Globus pallidus (tissue), 1 donor: ENCODE measurements around the gene GGT6.

ENCODE experiments used
- DNase-seq: peaks from one replicate; pipeline ENCODE4 v3.0.0-alpha.2; 2015; ENCODE audit warnings: low spot score

GGT6 gene

GRCh38 chr17:4576161-4576558 is 15.8 kb upstream of the GGT6 start:
- DNase-seq, result no peak

- DNase-seq, result no peak
Measured at GRCh38 chr17:4574448-4575045, 14.2 kb upstream of the GGT6 start.

GRCh38 chr17:4573669-4574068 is 13.3 kb upstream of the GGT6 start:
- no peak for DNase-seq

- DNase-seq, result no peak
Measured at GRCh38 chr17:4573115-4573514, 12.7 kb upstream of the GGT6 start.

- DNase-seq, result no peak
Measured at GRCh38 chr17:4572131-4572530, 11.8 kb upstream of the GGT6 start.

- DNase-seq, result no peak
Measured at GRCh38 chr17:4569591-4569990, 9.2 kb upstream of the GGT6 start.

GRCh38 chr17:4566785-4567184 is 6.4 kb upstream of the GGT6 start:
- DNase-seq, result peak; percentile 57

GRCh38 chr17:4565209-4566141 is 5.1 kb upstream of the GGT6 start:
- DNase-seq, result peak; percentile 79

- no peak for DNase-seq
Measured at GRCh38 chr17:4562015-4562969, 1.9 kb upstream of the GGT6 start.

- DNase-seq, result no peak
Measured at GRCh38 chr17:4560837-4561256, 470 bp upstream of the GGT6 start.

- no peak for DNase-seq
Measured at GRCh38 chr17:4559966-4560365, 411 bp downstream of the GGT6 start.

- DNase-seq, result no peak
Measured at GRCh38 chr17:4559139-4559791, 1.1 kb downstream of the GGT6 start.

GRCh38 chr17:4558347-4558971 is 1.9 kb downstream of the GGT6 start:
- DNase-seq, result no peak

- no peak for DNase-seq
Measured at GRCh38 chr17:4557626-4558346, 2.6 kb downstream of the GGT6 start.

GRCh38 chr17:4556996-4557395 is 3.4 kb downstream of the GGT6 start:
- no peak for DNase-seq

GRCh38 chr17:4555873-4556759 is 4.3 kb downstream of the GGT6 start:
- no peak for DNase-seq

GRCh38 chr17:4554997-4555799 is 5.2 kb downstream of the GGT6 start, which contains the start of gene MYBBP1A:
MYBBP1A (minus strand) TSS chr17:4555384; CDS start chr17:4555324, 60 bp downstream.
- DNase-seq, result peak; percentile 95

GRCh38 chr17:4554441-4554996 is 5.9 kb downstream of the GGT6 start:
- DNase-seq, result no peak
